ENCODE results near the gene NUDT7.

The NUDT7 gene

DNA sequence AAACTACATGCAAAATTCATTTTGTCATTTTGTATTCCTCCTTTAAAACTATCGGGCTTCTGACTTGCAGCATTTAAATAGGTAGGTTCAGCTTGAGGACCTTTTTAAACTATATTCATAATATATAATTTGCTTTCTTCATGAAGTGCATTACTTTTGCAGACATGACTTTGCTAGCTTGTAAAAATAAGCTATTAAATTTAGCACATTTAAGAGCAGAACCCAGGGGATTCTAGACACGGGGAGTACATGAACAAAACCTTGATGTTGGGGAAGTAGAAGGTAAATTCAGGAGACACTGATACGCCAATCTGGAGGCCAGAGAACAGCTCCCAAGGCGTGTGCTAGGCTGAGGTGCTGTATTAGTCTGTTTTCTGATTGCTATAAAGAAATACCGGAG is 32.3 kb upstream of the NUDT7 start:
- H3K4me1 ChIP-seq (ENCODE audit: control insufficient read depth, insufficient read depth, low read length), result no peaks in the 10 kb centered on the region
- H3K27me3 ChIP-seq (ENCODE audit: control insufficient read depth, insufficient read depth, low read length), result no peaks in the 10 kb centered on the region
- no peak overlapping the region for H3K9ac ChIP-seq (ENCODE audit: low read depth, low read length)
- no peaks in the 10 kb centered on the region for H3K9me3 ChIP-seq (ENCODE audit: control insufficient read depth, insufficient read depth, low read length)
- H3K4me3 ChIP-seq (ENCODE audit: low read depth, low read length), result no peak overlapping the region
- H3K36me3 ChIP-seq (ENCODE audit: control insufficient read depth, insufficient read depth, low read length), result no peaks in the 10 kb centered on the region

DNA sequence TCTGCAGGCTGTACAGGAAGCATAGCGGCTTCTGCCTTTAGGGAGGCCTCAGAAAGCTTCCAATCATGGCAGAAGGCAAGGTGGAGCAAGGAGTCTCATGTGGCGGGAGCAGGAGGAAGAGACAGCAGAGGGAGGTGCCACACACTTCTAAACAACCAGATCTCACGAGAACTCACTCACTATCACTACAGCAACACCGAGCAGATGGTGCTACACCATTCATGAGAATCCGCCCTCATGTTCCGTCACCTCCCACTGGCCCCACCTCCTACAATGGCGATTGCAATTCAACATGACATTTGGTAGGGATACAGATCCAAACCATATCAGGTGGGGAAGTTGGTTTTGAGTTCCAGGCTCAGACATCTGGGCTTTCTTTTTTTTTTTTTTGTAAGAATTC is 31.9 kb upstream of the NUDT7 start:
- no peak overlapping the region for H3K4me3 ChIP-seq (ENCODE audit: low read depth, low read length)
- no peaks in the 10 kb centered on the region for H3K9me3 ChIP-seq (ENCODE audit: control insufficient read depth, insufficient read depth, low read length)
- no peaks in the 10 kb centered on the region for H3K4me1 ChIP-seq (ENCODE audit: control insufficient read depth, insufficient read depth, low read length)
- no peak overlapping the region for H3K9ac ChIP-seq (ENCODE audit: low read depth, low read length)
- H3K27me3 ChIP-seq (ENCODE audit: control insufficient read depth, insufficient read depth, low read length), result no peaks in the 10 kb centered on the region
- no peaks in the 10 kb centered on the region for H3K36me3 ChIP-seq (ENCODE audit: control insufficient read depth, insufficient read depth, low read length)

DNA sequence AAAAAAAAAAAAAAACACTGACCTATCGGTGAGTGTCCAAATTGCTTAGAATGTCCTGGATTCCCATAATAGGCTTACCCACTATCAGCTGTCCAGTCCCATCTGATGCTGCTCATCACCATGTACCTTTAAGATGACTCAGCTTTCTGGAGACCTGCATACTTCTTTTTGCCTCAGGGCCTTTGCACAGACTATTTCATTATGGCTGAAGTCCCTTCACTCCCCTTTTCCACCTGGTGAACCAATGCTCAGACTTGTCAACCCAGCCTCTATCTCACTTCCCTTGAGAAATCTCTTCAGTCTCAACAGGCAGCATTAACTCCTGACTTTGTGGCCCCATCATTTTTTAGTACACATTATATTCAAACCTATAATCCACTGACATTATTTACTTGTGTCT is 29.7 kb upstream of the NUDT7 start:
- Histone ChIP-seq H3K27me3 (ENCODE audit: control insufficient read depth, insufficient read depth, low read length) (no peaks in the 10 kb centered on the region), H3K4me3 (ENCODE audit: low read depth, low read length) (no peak overlapping the region), H3K9me3 (ENCODE audit: control insufficient read depth, insufficient read depth, low read length) (no peaks in the 10 kb centered on the region), H3K9ac (ENCODE audit: low read depth, low read length) (no peak overlapping the region), H3K4me1 (ENCODE audit: control insufficient read depth, insufficient read depth, low read length) (no peaks in the 10 kb centered on the region), H3K36me3 (ENCODE audit: control insufficient read depth, insufficient read depth, low read length) (no peaks in the 10 kb centered on the region)

DNA sequence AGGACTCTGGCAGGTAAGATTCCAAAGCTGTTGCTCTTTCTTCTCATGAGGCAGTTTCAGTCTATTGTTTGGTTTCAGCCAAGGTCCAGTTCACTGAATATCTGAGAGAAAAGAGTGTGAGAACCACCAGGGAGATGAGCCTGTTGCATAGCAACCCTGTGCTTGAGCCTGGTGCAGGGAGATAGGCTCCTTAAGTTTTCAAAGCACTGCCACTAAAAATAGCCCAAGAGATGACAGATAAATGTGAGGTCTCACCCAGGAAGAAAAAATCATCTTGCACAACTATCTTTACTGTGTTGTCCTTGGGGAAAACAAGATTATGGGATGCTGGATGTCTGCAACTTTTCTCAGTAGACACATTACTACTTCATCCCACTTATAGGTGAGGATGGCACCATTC is 26.2 kb upstream of the NUDT7 start:
- Histone ChIP-seq H3K9me3 (ENCODE audit: control insufficient read depth, insufficient read depth, low read length) (no peaks in the 10 kb centered on the region), H3K4me3 (ENCODE audit: low read depth, low read length) (no peak overlapping the region), H3K4me1 (ENCODE audit: control insufficient read depth, insufficient read depth, low read length) (no peaks in the 10 kb centered on the region), H3K9ac (ENCODE audit: low read depth, low read length) (no peak overlapping the region), H3K36me3 (ENCODE audit: control insufficient read depth, insufficient read depth, low read length) (no peaks in the 10 kb centered on the region), H3K27me3 (ENCODE audit: control insufficient read depth, insufficient read depth, low read length) (no peaks in the 10 kb centered on the region)

DNA sequence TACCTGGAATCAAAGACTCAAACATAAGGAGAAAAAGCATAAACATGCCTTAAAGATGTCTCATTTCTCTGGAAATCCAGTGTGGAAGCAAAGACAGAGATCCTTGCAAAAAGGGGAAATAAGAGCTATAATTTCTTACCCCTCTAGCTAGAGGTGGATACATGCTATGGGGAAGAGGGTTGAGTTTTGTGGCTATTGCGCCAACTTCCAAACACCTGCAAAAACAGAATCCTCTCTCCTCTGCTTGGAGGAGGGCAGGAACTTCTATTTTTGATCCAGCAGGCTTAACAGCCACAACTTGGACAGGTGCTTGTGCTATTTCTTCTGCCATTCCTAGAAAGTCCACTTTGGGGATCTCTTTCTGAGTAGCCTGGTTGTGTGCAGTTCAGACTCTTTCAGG is 21.5 kb upstream of the NUDT7 start:
- H3K4me1 ChIP-seq (ENCODE audit: control insufficient read depth, insufficient read depth, low read length), result no peaks in the 10 kb centered on the region
- H3K27me3 ChIP-seq (ENCODE audit: control insufficient read depth, insufficient read depth, low read length), result no peaks in the 10 kb centered on the region

DNA sequence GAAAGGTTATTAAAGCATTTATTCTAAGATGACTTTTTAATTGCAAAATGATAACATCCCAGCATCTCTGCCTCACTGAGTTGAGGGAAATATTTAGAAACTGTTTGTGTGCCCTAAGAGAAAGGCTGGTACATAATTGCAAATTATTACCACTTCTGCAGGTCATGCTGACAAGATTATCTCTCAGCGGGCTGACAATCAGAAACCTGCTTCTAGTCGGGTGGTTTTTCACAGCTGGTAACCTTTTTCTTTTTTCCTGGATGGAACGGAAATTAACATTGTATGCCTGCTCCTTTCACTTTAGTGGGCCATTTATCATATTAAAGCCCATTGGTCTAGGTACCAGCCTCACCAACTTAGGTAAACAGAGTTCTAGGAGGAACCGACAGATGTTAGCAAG is 17.0 kb upstream of the NUDT7 start:
- Histone ChIP-seq H3K4me3 (ENCODE audit: low read depth, low read length) (no peak overlapping the region), H3K27me3 (ENCODE audit: control insufficient read depth, insufficient read depth, low read length) (no peaks in the 10 kb centered on the region), H3K9ac (ENCODE audit: low read depth, low read length) (no peak overlapping the region), H3K36me3 (ENCODE audit: control insufficient read depth, insufficient read depth, low read length) (no peaks in the 10 kb centered on the region), H3K4me1 (ENCODE audit: control insufficient read depth, insufficient read depth, low read length) (no peaks in the 10 kb centered on the region), H3K9me3 (ENCODE audit: control insufficient read depth, insufficient read depth, low read length) (no peaks in the 10 kb centered on the region)

More for the DNA sequence above, 21.5 kb upstream of the NUDT7 start:
- Histone ChIP-seq H3K4me3 (ENCODE audit: low read depth, low read length) (no peak overlapping the region), H3K9me3 (ENCODE audit: control insufficient read depth, insufficient read depth, low read length) (no peaks in the 10 kb centered on the region), H3K9ac (ENCODE audit: low read depth, low read length) (no peak overlapping the region), H3K36me3 (ENCODE audit: control insufficient read depth, insufficient read depth, low read length) (no peaks in the 10 kb centered on the region)

DNA sequence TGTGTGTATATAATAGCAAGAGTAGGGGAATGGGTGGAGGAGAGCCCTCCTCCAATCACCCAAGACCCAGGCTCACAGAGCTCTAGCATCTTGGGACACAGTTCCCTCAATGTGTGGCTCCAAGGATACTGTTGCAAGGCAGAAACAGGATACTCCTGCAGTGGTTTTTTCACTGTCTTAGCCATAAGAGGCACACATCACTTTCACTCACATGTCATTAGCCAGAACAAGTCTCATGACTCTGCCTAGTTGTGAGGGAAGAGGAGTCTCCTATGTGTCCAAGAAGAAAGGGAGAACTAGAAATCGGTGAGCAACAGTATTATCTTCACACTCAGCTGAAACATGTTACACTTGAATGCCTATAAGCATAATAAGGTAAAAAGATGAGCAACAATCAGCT is 11.1 kb upstream of the NUDT7 start:
- Histone ChIP-seq H3K36me3 (ENCODE audit: control insufficient read depth, insufficient read depth, low read length) (no peaks in the 10 kb centered on the region), H3K9ac (ENCODE audit: low read depth, low read length) (no peak overlapping the region), H3K27me3 (ENCODE audit: control insufficient read depth, insufficient read depth, low read length) (no peaks in the 10 kb centered on the region), H3K4me1 (ENCODE audit: control insufficient read depth, insufficient read depth, low read length) (no peaks in the 10 kb centered on the region), H3K4me3 (ENCODE audit: low read depth, low read length) (no peak overlapping the region), H3K9me3 (ENCODE audit: control insufficient read depth, insufficient read depth, low read length) (no peaks in the 10 kb centered on the region)

DNA sequence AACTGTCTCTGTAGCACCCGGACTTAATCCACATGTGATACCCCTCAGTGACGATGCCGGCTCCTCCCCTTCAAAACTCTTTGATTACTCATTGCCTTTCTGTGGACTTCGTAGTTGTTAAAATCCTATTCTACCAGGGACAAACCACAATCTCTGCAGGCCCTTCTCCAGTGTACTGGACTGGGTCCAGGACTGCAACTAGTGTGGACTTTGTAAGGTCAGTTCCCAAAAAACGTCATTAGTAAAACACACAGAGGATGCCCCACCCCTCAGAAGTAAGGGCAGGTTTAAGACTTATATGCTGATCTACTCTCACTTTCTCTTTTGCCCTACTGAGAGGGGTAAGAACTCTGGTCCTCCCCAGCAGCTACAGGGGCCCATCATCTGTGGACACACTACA is 10.5 kb upstream of the NUDT7 start:
- Histone ChIP-seq H3K4me3 (ENCODE audit: low read depth, low read length) (no peak overlapping the region), H3K9me3 (ENCODE audit: control insufficient read depth, insufficient read depth, low read length) (no peaks in the 10 kb centered on the region), H3K27me3 (ENCODE audit: control insufficient read depth, insufficient read depth, low read length) (no peaks in the 10 kb centered on the region), H3K36me3 (ENCODE audit: control insufficient read depth, insufficient read depth, low read length) (no peaks in the 10 kb centered on the region), H3K4me1 (ENCODE audit: control insufficient read depth, insufficient read depth, low read length) (no peaks in the 10 kb centered on the region), H3K9ac (ENCODE audit: low read depth, low read length) (no peak overlapping the region)

DNA sequence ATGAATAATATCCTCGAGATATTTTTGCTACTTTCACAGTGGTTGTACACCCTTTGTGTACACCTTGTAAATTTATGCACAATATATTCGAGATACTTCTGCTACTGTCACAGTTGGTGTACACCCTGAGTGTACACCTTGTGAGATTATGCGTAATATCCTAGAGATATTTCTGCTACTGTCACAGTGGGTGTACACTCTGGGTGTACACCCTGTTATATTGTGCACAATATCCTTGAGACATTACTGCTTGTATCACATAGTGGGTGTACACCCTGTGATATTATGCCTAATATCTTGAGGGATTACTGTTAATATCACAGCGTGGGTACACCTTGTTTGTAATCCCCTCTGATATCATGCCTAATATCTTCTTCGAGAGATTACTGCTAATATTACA is 7.2 kb upstream of the NUDT7 start:
- Histone ChIP-seq H3K27me3 (ENCODE audit: control insufficient read depth, insufficient read depth, low read length) (no peaks in the 10 kb centered on the region), H3K4me1 (ENCODE audit: control insufficient read depth, insufficient read depth, low read length) (no peaks in the 10 kb centered on the region), H3K36me3 (ENCODE audit: control insufficient read depth, insufficient read depth, low read length) (no peaks in the 10 kb centered on the region), H3K4me3 (ENCODE audit: low read depth, low read length) (no peak overlapping the region), H3K9me3 (ENCODE audit: control insufficient read depth, insufficient read depth, low read length) (no peaks in the 10 kb centered on the region), H3K9ac (ENCODE audit: low read depth, low read length) (no peak overlapping the region)

DNA sequence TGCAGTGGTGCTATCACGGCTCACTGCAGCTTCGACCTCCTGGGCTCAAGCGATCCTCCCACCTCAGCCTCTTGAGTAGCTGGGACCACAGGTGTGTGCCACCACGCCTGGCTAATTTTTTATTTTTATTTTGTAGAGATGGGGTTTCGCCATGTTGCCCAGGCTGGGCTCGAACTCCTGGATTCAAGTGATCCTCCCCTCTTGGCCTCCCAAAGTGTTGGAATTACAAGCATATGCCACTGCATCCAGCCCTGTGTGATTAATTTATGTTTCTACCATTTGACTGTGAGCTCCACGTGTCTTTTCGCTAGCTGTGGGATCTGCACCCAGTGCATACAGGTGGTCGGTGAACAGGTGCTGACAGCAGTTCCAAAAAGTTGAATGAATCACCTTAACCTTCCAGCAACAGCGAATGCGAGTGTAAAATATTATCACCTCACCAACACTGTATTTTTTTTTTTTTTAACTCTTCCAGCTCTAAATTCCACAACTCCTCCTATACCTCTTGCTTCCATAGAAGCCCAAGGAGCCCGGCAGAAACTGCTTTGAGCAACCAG is 484 bp upstream of the NUDT7 start:
- Histone ChIP-seq H3K9ac (ENCODE audit: low read depth, low read length) (no peak overlapping the region), H3K9me3 (ENCODE audit: control insufficient read depth, insufficient read depth, low read length) (no peaks in the 10 kb centered on the region), H3K4me3 (ENCODE audit: low read depth, low read length) (no peak overlapping the region), H3K27me3 (ENCODE audit: control insufficient read depth, insufficient read depth, low read length) (no peaks in the 10 kb centered on the region), H3K36me3 (ENCODE audit: control insufficient read depth, insufficient read depth, low read length) (no peaks in the 10 kb centered on the region), H3K4me1 (ENCODE audit: control insufficient read depth, insufficient read depth, low read length) (no peaks in the 10 kb centered on the region)

DNA sequence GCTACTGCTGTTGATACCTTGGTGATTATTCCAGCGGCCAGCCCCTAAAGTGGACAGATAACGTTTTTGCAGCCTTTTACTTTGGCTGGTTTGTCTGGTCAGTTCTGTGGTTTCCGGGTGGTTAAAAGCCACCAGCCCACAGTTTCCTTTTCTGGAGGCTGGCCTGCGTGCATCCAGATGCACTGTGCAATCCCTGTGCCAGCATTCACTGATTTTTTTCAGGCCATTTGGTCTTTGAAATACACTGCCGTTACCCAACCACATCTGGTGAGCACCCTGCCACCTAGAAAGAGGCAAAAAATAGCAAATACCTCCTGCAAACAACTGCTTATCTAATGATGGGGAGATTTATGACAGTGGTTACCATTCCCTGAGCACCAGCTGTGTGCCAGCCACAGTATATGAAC is 797 bp downstream of the NUDT7 start:
- H3K36me3 ChIP-seq (ENCODE audit: control insufficient read depth, insufficient read depth, low read length), result no peaks in the 10 kb centered on the region
- peak overlapping the region; percentile 86 for H3K4me3 ChIP-seq (ENCODE audit: low read depth, low read length)
- no peaks in the 10 kb centered on the region for H3K4me1 ChIP-seq (ENCODE audit: control insufficient read depth, insufficient read depth, low read length)

DNA sequence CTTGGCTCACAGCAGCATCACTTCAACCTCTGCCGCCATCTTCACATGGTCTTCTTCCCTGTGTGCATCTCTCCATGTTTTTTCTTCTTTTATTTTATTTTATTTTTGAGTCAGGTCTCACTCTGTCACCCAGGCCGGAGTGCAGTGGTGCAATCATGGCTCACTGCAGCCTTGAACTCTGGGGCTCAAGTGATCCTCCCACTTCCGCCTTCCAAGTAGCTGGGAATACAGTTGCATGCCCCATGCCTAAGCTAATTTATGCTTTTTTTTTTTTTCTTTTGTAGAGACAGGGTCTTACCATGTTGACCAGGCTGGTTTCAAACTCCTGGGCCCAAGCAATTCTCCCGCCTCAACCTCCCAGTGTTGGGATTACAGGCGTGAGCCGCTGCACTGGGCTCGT is 1.9 kb downstream of the NUDT7 start:
- Histone ChIP-seq H3K4me3 (ENCODE audit: low read depth, low read length) (no peak overlapping the region), H3K27me3 (ENCODE audit: control insufficient read depth, insufficient read depth, low read length) (no peaks in the 10 kb centered on the region)

More for the DNA sequence above, 797 bp downstream of the NUDT7 start:
- Histone ChIP-seq H3K9ac (ENCODE audit: low read depth, low read length) (peak overlapping the region; percentile 85), H3K9me3 (ENCODE audit: control insufficient read depth, insufficient read depth, low read length) (no peaks in the 10 kb centered on the region), H3K27me3 (ENCODE audit: control insufficient read depth, insufficient read depth, low read length) (no peaks in the 10 kb centered on the region)

DNA sequence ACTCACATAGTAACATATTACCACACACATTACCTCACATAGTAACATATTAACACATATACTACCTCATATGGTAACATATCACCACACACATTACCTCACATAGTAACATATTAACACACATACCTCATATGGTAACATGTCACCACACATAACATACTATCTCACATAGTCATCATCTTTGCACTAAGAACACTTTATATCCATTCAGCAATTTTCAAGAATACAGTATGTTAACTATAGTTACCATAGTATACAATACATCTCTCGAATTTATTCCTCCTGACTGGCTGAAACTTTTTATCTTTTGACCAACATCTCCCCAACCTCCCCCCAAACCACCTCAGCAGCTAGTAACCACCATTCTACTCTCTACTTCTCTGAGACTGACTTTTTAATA is 7.6 kb downstream of the NUDT7 start:
- H3K4me3 ChIP-seq (ENCODE audit: low read depth, low read length), result no peak overlapping the region
- H3K36me3 ChIP-seq (ENCODE audit: control insufficient read depth, insufficient read depth, low read length), result no peaks in the 10 kb centered on the region
- no peak overlapping the region for H3K9ac ChIP-seq (ENCODE audit: low read depth, low read length)
- H3K4me1 ChIP-seq (ENCODE audit: control insufficient read depth, insufficient read depth, low read length), result no peaks in the 10 kb centered on the region
- no peaks in the 10 kb centered on the region for H3K9me3 ChIP-seq (ENCODE audit: control insufficient read depth, insufficient read depth, low read length)
- no peaks in the 10 kb centered on the region for H3K27me3 ChIP-seq (ENCODE audit: control insufficient read depth, insufficient read depth, low read length)

More for the DNA sequence above, 1.9 kb downstream of the NUDT7 start:
- H3K9me3 ChIP-seq (ENCODE audit: control insufficient read depth, insufficient read depth, low read length), result no peaks in the 10 kb centered on the region
- H3K36me3 ChIP-seq (ENCODE audit: control insufficient read depth, insufficient read depth, low read length), result no peaks in the 10 kb centered on the region
- no peaks in the 10 kb centered on the region for H3K4me1 ChIP-seq (ENCODE audit: control insufficient read depth, insufficient read depth, low read length)
- H3K9ac ChIP-seq (ENCODE audit: low read depth, low read length), result no peak overlapping the region
